Body of pancreas (tissue), 4 donors: ENCODE measurements around the gene LAIR2. TPM values are rescaled to one million over a fixed set of nuclear protein-coding genes. Genes with fewer than 3 reads are reported as not detected.

Experiments used
- ATAC-seq: fragments of 150-250 bp; one replicate; pipeline ENCODE4 v1.9.1; 2016
- DNase-seq, 4 donors: peaks; one replicate each; pipeline ENCODE4 v3.0.0-alpha.2; 2019
- H3K27ac ChIP-seq, 4 donors: fragments of 200-600 bp; sonication (generic); 1 replicate in 3 of 4; 2 replicates in 1 of 4; pipeline versions ENCODE4 v1.5.1 to v1.6.1; 2016 to 2019; ENCODE audit warnings: mild to moderate bottlenecking in 1 of 4, mixed read lengths in 1 of 4, moderate library complexity in 1 of 4
- H3K27me3 ChIP-seq, 2 donors: fragments of 200-600 bp; sonication (generic); one replicate each; pipeline ENCODE4 v1.6.0; 2016; ENCODE audit warnings: mild to moderate bottlenecking in 1 of 2
- H3K36me3 ChIP-seq, 2 donors: fragments of 200-600 bp; sonication (generic); replicated peaks in 1 of 2; 2 replicates each; pipeline ENCODE4 v1.5.1; 2016; ENCODE audit warnings: low read depth in 2 of 2; ENCODE audit not compliant: insufficient read depth in 1 of 2
- H3K4me1 ChIP-seq: fragments of 200-600 bp; sonication (generic); one replicate; pipeline ENCODE4 v1.6.0; 2016
- H3K4me3 ChIP-seq, 2 donors: fragments of 200-600 bp; sonication (generic); 1 replicate in 1 of 2; 2 replicates in 1 of 2; pipeline ENCODE4 v1.5.1; 2016 to 2019
- H3K9me3 ChIP-seq, 3 donors: fragments of 200-600 bp; sonication (generic); 1 replicate in 2 of 3; 2 replicates in 1 of 3; pipeline ENCODE4 v1.5.1; 2016
- POLR2A ChIP-seq, 3 donors: fragments of 450-650 bp; IDR thresholded peaks; one replicate each; pipeline ENCODE4 v1.6.1; 2016; ENCODE audit warnings: antibody characterized with exemption in 3 of 3, mild to moderate bottlenecking in 2 of 3
- WGBS, 2 donors: methylation state at CpG; one replicate each; pipeline ENCODE4 v1.1.5; 2017; 5-methylcytosine and 5-hydroxymethylcytosine counted together
- intact Hi-C: fragments of 100-400 bp; cut with DNase I; formaldehyde crosslinking; loops from one replicate; pipeline ENCODE4 v1.15.1; 2023
- small RNA-seq: library from RNA; depleted of rRNA; stranded (forward); fragments of <200 nt; gene quantifications from one replicate; pipeline ENCODE3, GENCODE V24; 2016
- total RNA-seq, 2 donors: library from RNA; depleted of rRNA; stranded (reverse); fragments of >200 nt; gene quantifications; one replicate each; pipeline ENCODE4 v1.1.0, GENCODE V29; 2016
- TF ChIP-seq, protein P1 (sequence below), 7 experiments: fragments of 450-650 bp in 4 of 7; fragments of 200-600 bp in 3 of 7; sonication (generic) in 3 of 7; IDR thresholded peaks; one replicate each; pipeline ENCODE4 v1.5.1; 2016 to 2019; ENCODE audit warnings: antibody characterized with exemption in 7 of 7

The LAIR2 gene
- total RNA-seq, 2 donors from 2014 or later = not detected

- H3K27ac ChIP-seq = no peak overlapping the region
- TF ChIP-seq POLR2A (IDR thresholded peaks at IDR 0.05) = no peak
- TF ChIP-seq, protein P1, sequence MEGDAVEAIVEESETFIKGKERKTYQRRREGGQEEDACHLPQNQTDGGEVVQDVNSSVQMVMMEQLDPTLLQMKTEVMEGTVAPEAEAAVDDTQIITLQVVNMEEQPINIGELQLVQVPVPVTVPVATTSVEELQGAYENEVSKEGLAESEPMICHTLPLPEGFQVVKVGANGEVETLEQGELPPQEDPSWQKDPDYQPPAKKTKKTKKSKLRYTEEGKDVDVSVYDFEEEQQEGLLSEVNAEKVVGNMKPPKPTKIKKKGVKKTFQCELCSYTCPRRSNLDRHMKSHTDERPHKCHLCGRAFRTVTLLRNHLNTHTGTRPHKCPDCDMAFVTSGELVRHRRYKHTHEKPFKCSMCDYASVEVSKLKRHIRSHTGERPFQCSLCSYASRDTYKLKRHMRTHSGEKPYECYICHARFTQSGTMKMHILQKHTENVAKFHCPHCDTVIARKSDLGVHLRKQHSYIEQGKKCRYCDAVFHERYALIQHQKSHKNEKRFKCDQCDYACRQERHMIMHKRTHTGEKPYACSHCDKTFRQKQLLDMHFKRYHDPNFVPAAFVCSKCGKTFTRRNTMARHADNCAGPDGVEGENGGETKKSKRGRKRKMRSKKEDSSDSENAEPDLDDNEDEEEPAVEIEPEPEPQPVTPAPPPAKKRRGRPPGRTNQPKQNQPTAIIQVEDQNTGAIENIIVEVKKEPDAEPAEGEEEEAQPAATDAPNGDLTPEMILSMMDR (IDR thresholded peaks at IDR 0.05) = no peak
- no peak overlapping the region for H3K4me3 ChIP-seq
- intact Hi-C loops = no loop called here
- no peaks in the 10 kb centered on the region for H3K4me1 ChIP-seq
- H3K9me3 ChIP-seq = no peaks in the 10 kb centered on the region
- H3K36me3 ChIP-seq = no peaks in the 10 kb centered on the region
- WGBS, 2 donors = 66 to 75% methylated on average over 7 to 14 of the region's 15 CpGs
- H3K27me3 ChIP-seq = no peaks in the 10 kb centered on the region
- ATAC-seq (no peak), DNase-seq (no peak)
Measured at GRCh38 chr19:54552913-54553310, 50.3 kb downstream of the LAIR2 start.

- intact Hi-C loops = no loop called here
- Histone ChIP-seq H3K27ac (no peak overlapping the region), H3K4me3 (no peak overlapping the region), H3K36me3 (no peaks in the 10 kb centered on the region), H3K4me1 (no peaks in the 10 kb centered on the region), H3K27me3 (no peaks in the 10 kb centered on the region), H3K9me3 (no peaks in the 10 kb centered on the region)
- 53 to 60% methylated on average over 7 to 10 of the region's 10 CpGs for WGBS, 2 donors
- DNase-seq (no peak), ATAC-seq (no peak)
- TF ChIP-seq POLR2A (IDR thresholded peaks at IDR 0.05) = no peak
- TF ChIP-seq, protein P1 (IDR thresholded peaks at IDR 0.05) = no peak
Measured at GRCh38 chr19:54554006-54554405, 51.4 kb downstream of the LAIR2 start.

DNA sequence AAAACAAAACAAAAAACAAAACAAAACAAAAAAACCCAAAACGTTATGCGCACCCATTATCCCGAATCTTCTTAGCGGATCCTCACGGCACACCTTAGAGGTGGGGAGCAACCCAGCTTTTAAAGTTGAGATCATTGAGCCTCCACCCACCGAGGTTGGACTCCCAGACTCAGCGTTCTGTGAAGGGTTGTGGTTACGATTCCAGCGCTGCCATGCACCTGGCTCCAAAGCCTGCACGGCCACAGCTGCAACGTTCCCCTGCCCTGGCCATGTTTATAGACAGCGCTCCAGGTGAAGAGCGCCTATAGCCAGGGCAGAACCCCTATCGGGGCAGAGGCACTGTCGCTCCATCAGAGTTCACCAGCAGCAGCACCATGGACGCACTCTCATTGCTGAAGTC lies 52.3 kb downstream of the LAIR2 start:
- Histone ChIP-seq H3K27me3 (no peaks in the 10 kb centered on the region), H3K27ac (no peak overlapping the region), H3K4me1 (no peaks in the 10 kb centered on the region), H3K36me3 (no peaks in the 10 kb centered on the region), H3K9me3 (no peaks in the 10 kb centered on the region), H3K4me3 (no peak overlapping the region)
- no peak for ATAC-seq
- TF ChIP-seq POLR2A (IDR thresholded peaks at IDR 0.05) = no peak
- TF ChIP-seq, protein P1 (IDR thresholded peaks at IDR 0.05) = no peak
- intact Hi-C loops = no loop called here
- 74 to 77% methylated on average over 8 to 16 of the region's 16 CpGs for WGBS, 2 donors
- DNase-seq = no peak

DNA sequence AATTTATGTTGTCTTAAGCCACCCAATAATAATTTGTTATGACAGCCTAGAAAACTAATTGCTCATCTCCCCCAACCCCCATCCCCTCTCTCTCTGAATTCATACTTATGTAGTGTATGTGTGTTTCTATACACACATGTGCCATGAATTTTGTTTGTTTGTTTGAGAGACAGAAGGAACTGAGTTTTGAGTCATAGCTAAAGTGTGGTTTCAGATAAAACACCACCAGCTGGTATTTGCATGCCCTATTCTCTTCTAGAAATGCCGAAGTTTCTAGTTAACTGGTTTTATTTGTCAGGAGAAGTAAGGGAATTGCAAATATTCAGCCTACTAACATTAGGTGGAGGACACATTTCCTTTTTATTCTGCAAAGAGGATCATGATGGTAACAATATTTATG lies 53.6 kb downstream of the LAIR2 start:
- Histone ChIP-seq H3K36me3 (no peaks in the 10 kb centered on the region), H3K4me3 (no peak overlapping the region), H3K9me3 (no peaks in the 10 kb centered on the region), H3K27me3 (no peaks in the 10 kb centered on the region), H3K27ac (no peak overlapping the region), H3K4me1 (no peaks in the 10 kb centered on the region)
- no peak for DNase-seq
- WGBS, 2 donors = 40 to 52% methylated on average over 1 of the region's 1 CpG
- TF ChIP-seq, protein P1 (IDR thresholded peaks at IDR 0.05) = no peak
- no peak for ATAC-seq
- intact Hi-C loops = no loop called here

- H3K36me3 ChIP-seq = no peaks in the 10 kb centered on the region
- H3K27me3 ChIP-seq = no peaks in the 10 kb centered on the region
- no peak overlapping the region for H3K27ac ChIP-seq
- ATAC-seq (no peak), DNase-seq (no peak)
- H3K4me1 ChIP-seq = no peaks in the 10 kb centered on the region
- 42 to 70% methylated on average over 2 to 3 of the region's 3 CpGs for WGBS, 2 donors
- TF ChIP-seq, protein P1 (IDR thresholded peaks at IDR 0.05) = no peak
- intact Hi-C loops = no loop called here
- no peak overlapping the region for H3K4me3 ChIP-seq
- H3K9me3 ChIP-seq = no peaks in the 10 kb centered on the region
Measured at GRCh38 chr19:54558339-54558738, 55.7 kb downstream of the LAIR2 start.

Small RNA genes within 50 kb of the gene (small RNA-seq; reads per million reads assigned to genes)
- not detected for gene AC245036.2

Other genes with a start within 250 kb of the LAIR2 start
- gene LILRB5, start 245.6 kb upstream of the LAIR2 start, total RNA-seq = 1 to 10 TPM; 3.1 to 6.6 TPM
- 1 to 10 TPM in 1 of 2 donors, under 1 TPM in 1; 0.78 to 1.3 TPM for gene LILRB2, start 221.7 kb upstream of the LAIR2 start, total RNA-seq
- under 1 TPM in 1 of 2 donors, not detected in 1; 0.78 TPM for gene LILRA5, start 189.7 kb upstream of the LAIR2 start, total RNA-seq
- gene LILRA4, start 163.7 kb upstream of the LAIR2 start, total RNA-seq = not detected
- 10 to 100 TPM in 1 of 2 donors, 1 to 10 TPM in 1; 2.9 to 35.6 TPM for gene LAIR1, start 137.9 kb upstream of the LAIR2 start, total RNA-seq
- 10 to 100 TPM; 20.5 to 88.7 TPM for gene TTYH1, start 87.4 kb upstream of the LAIR2 start, total RNA-seq
- 100 to 1,000 TPM; 182 to 290 TPM for gene LENG8, start 53.6 kb upstream of the LAIR2 start, total RNA-seq
- gene LENG9, start 39.1 kb upstream of the LAIR2 start, total RNA-seq = 10 to 100 TPM; 21.8 to 25.7 TPM
- gene CDC42EP5, start 29.5 kb upstream of the LAIR2 start, total RNA-seq = 10 to 100 TPM; 18.2 to 92.9 TPM
- 1 to 10 TPM in 1 of 2 donors, not detected in 1; 1.6 TPM for gene LILRA2, start 71.0 kb downstream of the LAIR2 start, total RNA-seq
- gene LILRA1, start 90.8 kb downstream of the LAIR2 start, total RNA-seq = under 1 TPM in 1 of 2 donors, not detected in 1; 0.26 TPM
- under 1 TPM; 0.33 to 0.52 TPM for gene LILRB1, start 127.7 kb downstream of the LAIR2 start, total RNA-seq
- gene LILRB4, start 160.2 kb downstream of the LAIR2 start, total RNA-seq = 1 to 10 TPM in 1 of 2 donors, under 1 TPM in 1; 0.99 to 1.0 TPM
- gene KIR3DL3, start 221.6 kb downstream of the LAIR2 start, total RNA-seq = not detected
- gene KIR2DL3, start 235.7 kb downstream of the LAIR2 start, total RNA-seq = not detected